ENCODE measurements around the gene COL26A1.

The COL26A1 gene

DNA sequence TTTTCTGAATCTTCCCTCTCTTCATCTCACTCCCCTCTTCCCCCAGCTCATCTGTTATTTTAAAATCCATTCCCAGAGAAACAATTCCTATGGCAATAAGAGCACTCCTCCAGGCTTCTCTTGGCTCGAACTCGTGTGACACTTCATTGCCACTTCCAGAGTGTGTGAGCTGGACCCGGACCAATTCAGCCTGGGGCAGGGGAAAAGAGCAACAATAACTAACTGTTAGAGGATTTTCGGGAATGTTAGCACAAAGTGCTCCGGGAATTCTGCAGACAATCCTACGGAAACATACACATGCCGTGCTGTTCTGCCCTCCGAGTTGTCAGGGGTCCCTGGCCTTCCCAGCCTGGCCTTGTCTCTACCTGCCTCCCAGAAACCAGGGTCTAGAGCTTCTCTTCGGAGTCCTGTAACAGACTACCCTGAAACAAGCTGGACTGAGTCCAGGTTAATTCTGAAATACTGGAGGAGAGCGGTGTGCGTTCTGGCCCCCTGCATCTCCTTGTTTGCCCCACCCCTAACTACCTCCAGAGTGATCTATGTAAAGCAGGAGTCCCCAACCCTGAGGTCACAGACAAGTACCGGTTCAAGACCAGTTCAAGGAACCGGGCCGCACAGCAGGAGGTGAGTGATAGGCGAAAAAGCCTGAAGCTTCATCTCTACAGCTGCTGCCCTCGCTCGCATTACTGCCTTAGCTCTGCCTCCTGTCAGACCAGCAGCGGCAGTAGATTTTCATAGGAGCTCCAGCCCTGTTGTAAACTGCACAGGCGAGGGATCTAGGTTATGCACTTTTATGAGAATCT lies 11.3 kb downstream of the COL26A1 start:
- DNase-seq, result no peak

DNA sequence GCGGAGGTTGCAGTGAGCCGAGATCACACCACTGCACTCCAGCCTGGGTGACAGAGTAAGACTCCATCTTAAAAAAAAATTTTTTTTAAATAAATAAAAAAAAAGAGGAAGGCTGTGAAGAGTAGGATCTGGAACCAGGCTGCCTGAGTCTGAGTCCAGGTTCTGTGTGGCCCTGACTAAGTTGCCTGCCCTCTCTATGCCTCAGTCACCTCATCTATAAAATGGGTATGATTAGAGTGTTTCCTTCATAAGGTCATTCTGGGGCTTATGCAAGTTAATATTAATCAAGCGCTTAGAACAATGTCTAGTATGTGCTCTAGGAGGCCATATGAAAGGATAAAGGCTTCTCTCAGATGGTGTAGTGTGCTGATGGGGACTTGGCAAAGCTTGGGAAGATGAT lies 12.3 kb downstream of the COL26A1 start:
- DNase-seq, result no peak

DNA sequence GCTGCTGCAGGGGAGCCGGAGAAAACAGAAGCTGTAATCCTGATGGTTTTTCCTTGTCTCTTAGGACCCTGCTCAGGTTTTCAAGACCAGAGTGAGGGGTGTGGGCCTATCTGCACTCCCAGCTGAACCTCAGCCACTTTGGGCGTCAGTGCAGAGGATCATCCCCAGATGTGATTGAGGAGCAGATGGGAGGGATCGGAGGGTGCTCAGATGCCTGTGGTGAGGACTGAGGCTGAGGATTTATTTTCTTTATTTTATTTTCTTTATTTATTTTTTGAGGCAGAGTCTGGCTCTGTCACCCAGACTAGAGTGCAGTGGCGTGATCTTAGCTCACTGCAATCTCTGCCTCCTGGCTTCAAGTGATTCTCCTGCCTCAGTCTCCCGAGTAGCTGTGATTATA lies 13.9 kb downstream of the COL26A1 start:
- no peak for DNase-seq

DNA sequence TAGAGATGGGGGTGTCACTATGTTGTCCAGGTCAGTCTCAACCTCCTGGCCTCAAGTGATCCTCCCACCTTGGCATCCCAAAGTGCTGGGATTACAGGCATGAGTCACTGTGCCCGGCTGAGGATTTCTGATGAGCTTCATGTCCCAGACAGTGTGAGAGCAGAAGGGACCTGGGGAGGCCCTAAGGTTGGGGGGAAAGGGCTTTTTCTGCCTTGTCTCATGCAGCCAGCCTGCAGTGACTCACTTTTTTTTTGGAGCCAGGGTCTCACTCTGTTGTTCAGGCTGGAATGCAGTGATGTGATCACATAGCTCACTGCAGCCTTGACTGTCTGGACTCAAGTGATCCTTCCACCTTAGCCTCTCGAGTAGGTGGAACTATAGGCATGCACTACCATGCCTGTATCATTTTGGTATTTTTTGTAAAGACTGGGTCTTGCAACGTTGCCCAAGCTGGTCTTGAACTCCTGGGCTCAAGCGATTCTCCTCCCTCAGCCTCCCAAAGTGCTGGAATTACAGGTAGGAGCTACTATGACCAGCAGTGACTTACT lies 14.6 kb downstream of the COL26A1 start:
- no peak for DNase-seq

DNA sequence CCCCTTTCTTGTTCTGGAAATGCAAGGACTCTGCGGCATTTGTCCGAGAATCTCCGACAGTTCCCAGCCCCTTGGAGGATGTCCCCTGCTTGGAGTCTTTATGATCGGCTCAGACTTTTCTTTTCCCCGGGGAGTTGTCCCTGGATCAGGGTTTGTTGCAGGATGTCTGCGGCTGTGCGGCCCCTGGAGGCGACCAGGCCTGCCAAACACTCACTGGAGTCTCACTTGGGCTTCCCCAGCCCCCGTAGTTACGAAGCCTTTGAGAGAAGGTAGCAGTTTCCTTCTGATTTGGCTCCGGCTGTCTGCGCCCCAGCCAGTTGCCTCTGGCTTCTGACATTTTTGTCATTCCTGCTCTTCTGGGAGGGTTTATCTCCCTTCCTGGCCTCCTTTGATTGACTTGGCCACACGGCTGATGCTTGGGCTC lies 16.1 kb downstream of the COL26A1 start:
- no peak for DNase-seq

DNA sequence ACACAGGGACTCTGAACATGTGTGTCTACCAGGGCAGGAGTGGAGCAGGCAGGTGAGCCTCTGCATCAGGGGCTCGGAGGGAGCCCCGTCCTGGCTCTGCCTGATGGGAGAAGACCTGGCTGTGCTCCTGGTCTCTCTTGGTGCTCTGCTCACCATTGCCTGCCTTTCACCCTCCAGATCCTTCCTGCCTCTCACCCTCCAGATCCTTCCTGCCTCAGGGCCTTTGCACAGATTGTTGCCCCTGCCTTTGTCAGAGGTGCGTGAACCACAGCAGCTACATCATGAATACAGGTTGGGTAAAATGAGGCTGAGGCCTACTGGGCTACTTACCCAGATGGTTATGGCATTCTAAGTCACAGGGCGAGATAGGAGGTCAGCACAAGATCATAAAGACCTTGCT lies 16.6 kb downstream of the COL26A1 start:
- no peak for DNase-seq

DNA sequence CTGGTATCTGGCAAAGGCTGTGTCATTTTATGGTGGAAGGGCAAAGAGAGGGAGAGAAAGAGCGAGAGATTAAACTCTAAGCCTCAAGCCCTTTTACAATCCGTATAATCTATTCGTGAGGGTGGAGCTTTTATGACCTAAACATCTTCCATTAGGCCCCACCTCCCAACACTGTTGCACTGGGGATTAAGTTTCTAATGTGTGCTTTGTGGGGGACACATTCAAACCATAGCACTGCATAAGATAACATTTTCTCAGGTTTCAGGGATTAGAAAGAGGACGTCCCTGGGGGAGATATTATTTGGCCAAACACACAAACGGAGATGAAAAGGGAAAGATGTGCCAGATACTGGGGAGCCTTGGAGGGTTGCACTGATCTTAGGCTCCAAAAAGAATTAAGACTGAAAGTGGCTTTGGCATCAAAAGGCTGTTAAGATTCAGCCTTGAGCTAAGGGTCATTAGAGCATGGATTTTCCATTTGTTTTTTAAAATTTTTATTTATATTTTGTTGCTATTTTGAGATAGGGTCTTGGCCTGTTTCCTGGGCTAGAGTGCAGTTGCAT lies 19.0 kb downstream of the COL26A1 start:
- no peak for DNase-seq

DNA sequence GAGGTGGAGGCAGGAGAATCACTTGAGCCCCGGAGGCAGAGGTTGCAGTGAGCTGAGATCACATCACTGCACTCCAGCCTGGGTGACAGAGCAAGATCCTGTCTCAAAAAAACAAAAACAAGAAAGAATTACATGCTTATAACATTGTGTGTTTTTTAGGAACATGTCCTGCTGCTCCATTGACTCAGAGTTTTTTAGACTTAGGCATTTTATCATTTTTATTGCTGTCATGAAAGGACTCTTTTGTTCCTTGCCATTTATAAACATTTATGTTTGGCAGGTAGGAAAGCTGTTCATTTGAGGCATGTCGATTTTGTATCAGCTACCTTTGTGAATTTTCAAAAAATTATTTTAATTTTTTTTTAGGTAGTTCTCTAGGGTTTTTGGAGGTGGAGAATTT lies 20.3 kb downstream of the COL26A1 start:
- DNase-seq, result no peak

DNA sequence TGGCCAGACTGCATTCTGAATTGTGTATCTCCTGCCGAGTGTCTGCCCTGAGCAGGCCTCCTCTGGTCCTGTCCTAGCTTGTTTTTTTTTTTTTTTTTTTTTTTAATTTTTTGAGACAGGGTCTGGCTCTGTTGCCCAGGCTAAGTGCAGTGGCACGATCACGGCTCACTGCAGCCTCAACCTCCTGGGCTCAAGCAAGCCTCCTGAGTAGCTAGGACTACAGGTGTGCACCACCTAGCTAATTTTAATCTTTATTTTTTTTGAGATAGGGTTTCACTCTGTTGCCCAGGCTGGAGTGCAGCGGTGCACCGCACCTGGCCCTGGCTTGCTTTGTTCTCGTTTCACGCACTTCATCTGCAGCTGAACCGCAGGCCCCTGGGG lies 23.5 kb downstream of the COL26A1 start:
- no peak for DNase-seq

DNA sequence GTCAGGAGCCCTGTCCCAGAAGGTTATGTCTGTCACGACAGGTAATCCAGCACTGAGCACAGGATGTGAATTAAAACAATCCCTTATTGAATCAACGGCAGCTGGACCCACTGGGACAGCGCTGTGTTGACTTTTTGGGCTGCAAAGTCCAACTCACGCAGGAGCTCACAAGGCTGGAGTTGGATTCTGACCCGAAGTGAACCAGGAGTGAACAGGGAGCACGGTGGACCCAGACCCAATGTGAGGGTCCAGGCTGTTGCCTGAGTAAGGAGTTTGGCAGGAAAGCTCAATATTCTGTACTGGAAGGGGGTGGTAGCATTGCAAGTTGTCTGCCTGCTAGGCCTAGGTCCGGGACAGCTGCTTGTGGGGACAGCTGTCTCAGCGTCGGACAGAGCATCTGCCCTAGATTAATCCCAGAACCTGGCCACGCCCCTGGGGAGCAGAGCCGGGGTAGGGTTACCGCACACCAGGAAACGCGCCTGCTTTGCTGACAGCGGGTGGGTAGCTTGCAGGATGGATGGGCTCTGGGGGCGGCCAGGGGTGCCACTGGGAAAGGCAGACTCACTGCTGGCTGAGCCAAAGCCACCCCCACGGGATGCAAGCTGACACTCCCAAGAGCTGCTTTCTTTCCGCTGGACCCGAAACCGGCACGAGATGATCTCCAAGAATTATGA lies 24.0 kb downstream of the COL26A1 start:
- DNase-seq, result no peak

DNA sequence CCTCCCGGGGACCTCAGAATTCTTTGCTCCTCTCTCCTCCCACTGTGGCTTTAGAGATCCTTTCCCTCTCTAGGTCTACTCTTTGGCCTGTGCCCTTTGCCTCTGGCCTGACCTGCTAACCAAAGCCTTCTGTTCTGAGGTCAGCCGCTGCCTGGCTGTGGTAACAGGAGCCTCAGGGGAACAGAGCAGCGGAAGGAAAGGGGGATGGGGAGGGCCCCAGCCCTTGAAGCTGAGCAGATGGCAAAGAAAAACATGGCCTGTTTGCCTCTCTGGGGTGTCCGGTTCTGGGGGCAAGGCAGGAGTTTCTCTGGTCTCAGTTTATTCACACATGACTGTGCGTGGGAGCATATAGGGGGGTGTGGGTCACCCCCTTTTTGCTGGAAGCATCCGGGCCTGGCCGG lies 28.2 kb downstream of the COL26A1 start:
- DNase-seq, result peak; percentile 77

DNA sequence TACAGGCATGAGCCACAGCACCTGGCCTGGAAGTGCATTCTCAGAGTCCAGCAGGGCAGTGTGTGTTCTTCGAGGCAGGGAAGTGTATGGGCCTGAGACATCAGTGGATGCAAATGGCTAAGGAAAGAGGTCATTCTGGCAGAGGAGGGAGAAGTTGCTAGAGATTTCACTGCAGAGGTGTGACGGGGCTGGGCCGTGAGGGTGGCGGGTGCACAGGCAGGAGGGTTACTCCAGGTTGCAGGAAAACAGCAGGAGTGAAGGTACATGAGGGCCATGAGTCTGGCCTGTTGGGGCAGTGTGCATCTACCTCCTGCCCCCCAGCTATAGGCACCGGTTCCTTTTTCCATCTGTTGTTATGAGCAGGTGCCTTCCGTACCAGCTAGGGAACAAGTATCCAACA lies 29.3 kb downstream of the COL26A1 start:
- no peak for DNase-seq

DNA sequence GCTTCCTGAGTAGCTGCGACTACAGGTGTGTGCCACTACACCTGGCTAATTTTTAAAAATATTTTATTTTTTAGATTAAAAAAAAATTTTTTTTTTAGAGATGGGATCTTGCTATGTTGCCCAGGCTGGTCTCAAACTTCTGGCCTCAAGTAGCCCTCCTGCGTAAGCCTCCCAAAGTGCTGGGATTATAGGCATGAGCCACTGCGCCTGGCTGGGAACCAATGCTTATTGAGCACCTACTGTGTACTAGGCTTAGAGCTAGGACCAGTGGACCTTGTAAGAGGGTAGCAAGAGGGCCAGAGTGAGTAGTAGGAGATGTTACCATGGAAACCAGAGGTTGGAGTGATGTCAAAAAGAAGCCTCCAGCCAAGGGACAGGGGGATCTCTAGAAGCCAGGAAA lies 31.2 kb downstream of the COL26A1 start:
- DNase-seq, result no peak

DNA sequence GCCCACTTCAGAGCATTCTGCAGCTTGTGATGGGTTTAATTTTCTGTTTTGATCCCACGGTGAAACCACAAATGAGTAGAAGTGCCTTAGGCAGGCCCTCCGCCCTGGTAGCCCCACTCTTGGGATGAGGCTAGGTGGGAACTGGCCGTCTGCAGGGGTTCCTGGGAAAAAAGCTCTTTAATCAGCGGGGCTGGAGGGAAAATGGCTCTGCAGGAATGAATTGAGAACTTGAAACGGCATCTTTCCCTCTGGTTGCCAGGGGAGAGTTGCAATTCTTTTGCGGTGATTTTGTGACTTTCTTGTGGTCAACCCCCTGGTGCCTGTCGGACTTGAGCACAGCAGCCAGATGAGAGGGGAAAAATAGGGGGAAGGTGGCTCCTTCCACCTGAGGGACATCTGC lies 32.7 kb downstream of the COL26A1 start:
- DNase-seq, result no peak

DNA sequence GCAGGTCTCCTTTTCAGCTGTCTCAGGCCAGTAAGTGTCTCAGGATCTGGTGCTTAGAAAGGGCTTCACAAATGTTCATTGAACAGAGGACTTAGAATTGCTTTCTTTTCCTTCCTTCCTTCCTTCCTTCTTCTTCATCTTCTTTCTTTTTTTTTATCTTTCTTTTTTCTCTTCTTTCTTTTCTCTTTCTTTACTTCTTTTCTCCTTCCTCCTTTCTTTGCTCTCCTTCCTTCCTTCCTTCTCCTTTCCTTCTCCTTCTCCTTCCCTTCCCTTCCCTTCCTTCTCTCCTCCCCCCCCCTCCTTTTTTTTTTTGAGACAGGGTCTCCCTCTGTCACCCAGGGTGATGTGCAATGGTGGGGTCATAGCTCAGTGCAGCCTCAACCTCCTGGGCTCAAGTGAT lies 34.6 kb downstream of the COL26A1 start:
- no peak for DNase-seq

DNA sequence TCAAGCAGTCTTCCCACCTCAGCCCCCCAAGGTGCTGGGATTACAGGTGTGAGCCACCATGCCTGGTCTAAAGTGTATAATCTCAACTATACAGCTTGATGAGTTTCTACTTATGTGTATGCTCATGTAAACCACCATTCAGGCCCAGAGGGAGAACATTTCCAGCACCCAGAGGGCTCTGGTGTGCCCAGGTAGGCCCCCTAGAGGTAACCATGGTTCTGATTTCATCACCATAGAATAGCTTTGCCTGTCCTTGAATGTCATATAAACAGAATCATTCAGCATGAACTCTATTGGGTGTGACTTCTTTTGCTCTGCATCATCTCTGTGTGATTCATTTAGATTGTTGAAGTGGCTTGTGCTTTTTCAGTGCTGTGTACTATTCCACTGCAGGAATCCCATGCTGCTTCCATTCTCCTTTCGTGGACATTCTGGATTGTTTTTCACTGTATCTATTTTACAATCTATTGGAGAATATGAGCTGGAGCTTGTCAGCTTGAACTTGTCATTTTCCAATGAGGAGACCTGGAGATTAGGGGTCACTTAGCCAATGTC lies 35.2 kb downstream of the COL26A1 start:
- DNase-seq, result no peak

DNA sequence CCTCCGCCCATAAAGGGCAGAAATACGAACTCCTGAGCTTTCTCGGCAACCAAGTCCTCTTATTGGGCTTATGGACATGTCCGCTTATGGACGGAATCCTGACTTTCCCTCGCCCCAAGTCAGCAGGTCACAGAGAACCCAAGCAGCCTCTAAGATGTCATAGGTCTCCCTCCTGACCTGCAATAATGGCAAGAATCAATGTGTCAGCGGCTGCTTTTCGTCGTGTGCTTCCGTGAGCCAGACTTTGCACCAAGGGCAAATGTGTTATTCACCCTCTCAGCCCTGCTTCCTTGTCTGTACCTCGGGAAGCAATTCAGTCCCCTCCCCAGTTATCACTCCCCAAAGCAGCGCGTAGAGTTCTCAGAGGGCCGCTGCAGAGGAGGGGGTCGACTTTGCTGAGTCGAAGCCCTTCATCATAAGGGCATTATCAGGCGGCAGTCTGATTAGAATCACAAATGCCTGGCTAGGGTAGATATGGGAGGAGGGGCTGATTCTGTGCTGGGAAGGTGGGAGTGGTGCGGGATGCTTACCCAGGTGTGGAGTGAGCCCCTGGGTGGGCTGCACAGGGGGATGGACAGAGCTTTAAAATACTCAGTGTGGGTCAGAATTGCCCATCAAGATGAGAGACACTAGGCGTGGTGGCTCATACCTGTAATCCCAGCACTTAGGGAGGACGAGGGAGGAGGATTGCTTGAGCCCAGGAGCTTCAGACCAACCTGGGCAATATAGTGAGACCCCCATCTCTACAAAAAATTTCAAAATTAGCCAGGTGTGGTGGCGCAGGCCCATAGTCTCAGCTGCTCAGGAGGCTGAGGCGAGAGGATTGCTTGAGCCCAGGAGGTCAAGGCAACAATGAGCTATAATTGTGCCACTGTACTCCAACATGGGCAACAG lies 36.0 kb downstream of the COL26A1 start:
- DNase-seq, result no peak

DNA sequence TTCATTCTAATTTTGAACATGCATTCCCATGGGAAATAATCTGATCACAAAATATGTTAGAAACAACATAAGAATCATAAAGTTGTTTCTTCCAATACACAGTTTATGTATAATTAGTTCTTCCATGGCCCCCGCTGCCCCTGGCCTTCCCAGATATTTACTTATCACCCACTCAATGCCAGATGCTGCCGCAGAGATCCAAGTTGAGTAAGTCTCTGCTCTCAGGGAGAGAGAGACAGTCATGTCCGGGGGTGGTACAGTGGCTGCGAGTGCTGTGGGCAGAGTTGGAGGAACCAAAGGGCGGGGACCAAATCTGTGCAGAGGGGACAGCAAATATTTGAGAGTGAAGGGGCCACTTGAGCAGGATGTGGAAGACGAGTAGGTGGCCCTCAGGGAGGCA lies 37.1 kb downstream of the COL26A1 start:
- no peak for DNase-seq

DNA sequence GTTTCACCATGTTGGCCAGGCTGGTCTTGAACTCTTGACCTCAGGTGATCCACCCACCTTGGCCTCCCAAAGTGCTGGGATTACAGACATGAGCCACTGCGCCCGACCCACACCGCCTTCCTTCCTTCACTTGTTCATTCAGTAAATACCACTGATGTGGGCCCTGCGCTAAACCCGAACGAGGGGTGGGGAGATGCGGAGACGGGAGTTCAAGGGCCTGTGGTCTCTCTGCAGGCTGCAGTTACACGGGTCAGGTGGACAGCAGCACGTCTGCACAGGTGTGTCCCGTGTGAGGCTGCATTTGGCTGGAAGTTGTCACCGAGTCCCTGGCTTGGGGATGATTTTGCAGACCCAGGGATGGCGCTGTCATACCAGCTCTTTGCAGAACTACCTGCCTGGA lies 38.1 kb downstream of the COL26A1 start:
- no peak for DNase-seq

DNA sequence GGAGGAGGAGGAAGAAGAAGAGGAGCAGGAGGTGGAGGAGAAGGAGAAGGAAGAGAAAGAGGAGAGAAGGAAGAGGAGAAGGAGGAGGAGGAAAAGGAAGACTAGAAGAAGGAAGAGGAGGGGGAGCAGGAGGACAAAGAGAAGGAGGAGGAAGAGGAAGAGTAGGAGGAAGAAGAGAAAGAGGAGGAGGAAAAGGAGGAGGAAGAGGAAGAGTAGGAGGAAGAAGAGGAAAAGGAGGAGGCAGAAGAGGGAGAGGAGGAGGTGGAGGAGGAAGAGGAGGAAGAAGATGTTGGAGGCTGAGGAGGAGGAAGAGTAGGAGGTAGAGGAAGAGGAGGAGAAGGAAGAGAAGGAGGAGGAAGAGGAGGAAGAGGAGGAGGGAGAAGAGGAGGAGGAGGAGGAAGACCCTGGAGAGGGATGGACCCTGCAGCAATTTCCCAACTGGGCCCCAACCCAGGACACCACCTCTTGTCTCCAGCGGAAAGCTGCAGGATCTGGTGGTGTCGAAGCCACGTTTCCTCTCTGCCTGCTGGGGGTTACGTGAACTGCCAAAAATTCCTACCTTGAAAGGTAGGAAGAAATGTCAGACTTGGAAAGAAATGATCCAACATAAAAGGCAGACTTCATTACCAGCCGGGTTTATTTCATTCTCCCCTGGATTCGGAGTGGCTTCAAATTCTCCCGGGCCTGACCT lies 38.9 kb downstream of the COL26A1 start:
- DNase-seq, result no peak

DNA sequence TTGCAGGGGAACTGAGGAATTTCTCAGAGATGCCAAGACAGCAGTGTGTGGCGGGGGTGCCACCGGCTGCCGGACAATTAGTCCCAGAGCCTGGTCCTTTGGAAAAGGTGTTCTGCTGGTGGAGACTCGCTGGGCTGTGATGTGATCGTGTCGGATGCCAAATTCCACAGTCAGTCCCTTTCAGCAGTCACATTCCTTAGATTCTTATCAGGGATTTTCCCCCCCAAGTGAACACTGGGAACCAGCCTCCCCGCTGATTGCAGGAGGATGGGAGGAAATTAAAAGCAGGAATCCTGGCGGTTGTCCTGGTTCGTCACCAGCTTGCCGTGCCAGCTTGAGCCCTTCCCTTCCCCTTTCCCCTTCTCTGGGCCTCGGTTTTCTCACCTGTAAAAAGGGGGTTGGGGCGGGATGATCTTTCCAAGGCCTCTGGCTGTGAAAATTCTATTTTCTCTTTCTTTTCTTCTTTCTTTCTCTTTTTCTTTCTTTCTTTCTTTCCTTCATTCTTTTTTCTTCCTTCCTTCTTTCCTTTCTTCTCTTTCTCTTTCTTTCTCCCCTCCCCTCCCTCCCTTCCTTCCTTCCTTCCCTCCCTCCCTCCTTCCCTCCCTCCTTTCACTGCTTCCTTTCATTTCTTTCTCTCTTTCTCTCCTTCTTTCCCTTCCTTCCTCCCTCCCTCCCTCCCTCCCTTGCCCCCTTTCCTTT lies 39.6 kb downstream of the COL26A1 start:
- no peak for DNase-seq

Data from GF-D8 (cell line).